RPMI7951 (cell line): ENCODE data around the gene CHD1. TPM values are rescaled to one million over a fixed set of nuclear protein-coding genes. Genes with fewer than 3 reads are reported as not detected.
A peak's percentile ranks its signal among the peaks of the same experiment; 100 is the strongest.
"Not testable (repeated sequence)": the region's sequence is repeated elsewhere in the genome, so short reads cannot be mapped to it uniquely, and the experiment has no call there.

ENCODE experiments used
- DNase-seq: peaks from one replicate; pipeline ENCODE4 v3.0.0-alpha.2; 2012; ENCODE audit warnings: low read depth
- total RNA-seq: library from RNA; depleted of rRNA; stranded (reverse); fragments of >200 nt; shearing (Covaris generic); gene quantifications from 2 replicates; pipeline ENCODE4 v1.2.3, GENCODE V29; 2014; rRNA removed

CHD1 gene
- total RNA-seq: 23.9 and 24.4 TPM in 2 replicates

DNA sequence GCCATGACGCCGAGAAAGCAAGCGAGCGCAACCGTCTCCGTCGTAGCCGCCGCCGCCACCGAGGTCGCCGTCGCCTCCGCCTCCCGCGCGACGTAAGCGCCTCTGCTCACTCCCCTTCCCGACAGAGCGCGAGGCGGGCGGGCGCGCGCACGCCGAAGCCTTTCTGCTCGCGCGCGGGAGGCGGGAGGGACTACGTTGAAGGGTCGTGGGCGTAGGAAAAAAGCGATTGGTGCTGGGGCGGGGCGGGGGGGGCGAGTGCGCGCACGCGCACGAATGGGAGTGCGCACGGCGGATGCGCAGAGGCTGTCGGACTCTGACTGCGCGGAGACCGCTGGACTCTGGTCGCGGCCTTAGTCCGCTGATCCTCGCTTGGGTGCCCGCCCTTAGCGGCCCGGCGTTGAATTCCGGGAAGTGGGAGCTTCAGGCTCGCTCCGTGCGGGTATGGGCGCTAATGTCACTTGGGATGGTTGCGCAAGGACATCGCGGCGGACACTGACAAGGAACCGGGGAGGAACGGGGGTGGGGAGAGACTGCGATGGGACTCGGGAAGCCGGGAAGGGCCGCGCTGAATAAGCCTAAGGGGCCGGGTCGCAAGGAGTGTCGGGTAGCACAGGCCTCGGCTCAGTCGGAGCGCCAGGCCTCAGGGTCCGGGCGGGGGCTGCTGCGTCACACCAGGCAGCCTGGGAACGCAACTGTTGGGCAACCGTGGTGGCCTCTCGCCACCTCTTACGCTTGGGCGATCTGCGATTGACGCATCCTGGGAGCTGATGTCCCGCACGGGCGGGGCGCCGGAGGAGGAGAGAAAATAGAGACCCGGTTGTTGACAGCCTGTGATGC is at the start of gene CHD1:
Gene CHD1, minus strand, starts transcription at position 135 of the 837 bp plus-strand sequence. CDS start 2,621 bp downstream, outside the sequence.
- peak; percentile 95 for DNase-seq

- DNase-seq: no peak
Measured at GRCh38 chr5:98978528-98978927, 49.7 kb upstream of the CHD1 start.

DNA sequence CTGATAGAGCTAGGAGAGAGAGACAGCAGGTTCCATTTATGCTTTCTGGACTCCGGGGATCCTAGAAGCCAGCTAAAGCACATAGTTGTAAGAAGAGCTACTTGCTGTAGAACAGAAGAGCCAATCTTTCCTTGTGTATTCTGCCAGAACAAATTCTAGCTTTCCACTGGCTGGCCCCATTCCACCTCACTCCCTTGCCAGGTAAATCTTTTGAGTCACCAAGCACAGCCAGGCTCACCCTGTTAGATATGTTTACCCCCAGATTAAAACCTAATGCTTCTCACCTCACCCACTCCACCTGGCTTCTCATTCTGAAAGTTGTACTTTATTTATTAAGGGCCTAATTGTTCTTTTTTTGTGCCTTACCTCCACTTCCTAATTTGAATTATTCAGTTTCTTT is 48.9 kb upstream of the CHD1 start:
- no peak for DNase-seq

GRCh38 chr5:98975682-98976407 is 47.0 kb upstream of the CHD1 start:
- no peak for DNase-seq

GRCh38 chr5:98975223-98975622 is 46.4 kb upstream of the CHD1 start:
- DNase-seq: no peak

GRCh38 chr5:98969400-98969799 is 40.6 kb upstream of the CHD1 start:
- no peak for DNase-seq

DNA sequence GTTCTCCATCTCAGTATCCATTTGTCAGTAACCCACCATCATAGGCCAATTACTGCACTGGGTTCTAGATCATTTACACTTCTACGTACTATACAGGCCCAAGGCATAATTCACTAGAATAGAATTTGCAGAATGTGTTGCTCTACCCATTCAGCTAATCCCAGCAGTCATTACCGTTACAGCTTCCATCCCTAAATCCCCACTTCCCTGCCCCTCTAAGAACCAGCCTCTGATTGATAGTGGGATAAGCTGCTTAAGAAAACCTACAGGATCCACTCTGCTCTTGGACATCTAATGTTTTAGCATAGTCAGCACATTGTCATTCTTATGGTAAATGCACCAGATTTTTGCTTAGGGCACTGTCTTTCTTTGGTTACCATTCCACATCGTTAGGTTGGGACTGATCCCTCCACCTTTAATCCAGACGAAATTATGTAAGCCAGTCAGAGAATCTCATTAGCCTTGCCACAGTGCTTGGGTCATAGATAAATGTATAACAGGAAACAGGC is 39.3 kb upstream of the CHD1 start:
- DNase-seq: no peak

- DNase-seq: no peak
Measured at GRCh38 chr5:98965226-98965625, 36.4 kb upstream of the CHD1 start.

DNA sequence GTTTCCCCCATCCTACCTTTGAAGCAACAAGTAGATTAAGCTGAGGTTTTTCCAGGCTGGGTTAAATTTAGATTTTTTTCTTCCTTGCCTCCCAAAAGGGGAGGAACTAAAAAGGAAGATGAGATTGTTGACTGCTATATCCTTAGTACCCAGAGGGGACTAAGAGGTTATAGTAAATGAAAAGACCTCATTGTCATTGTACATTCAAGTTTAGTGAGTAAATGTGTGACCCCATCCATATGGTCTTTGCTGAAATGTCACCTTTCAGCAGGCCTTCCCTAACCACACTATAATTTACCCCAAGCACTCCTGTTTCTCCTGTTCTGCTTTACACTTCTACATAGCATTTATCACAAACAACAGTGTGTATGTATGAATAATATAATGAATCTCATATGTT is 35.8 kb upstream of the CHD1 start:
- no peak for DNase-seq

GRCh38 chr5:98963019-98963418 is 34.2 kb upstream of the CHD1 start:
- no peak for DNase-seq

- DNase-seq: no peak
Measured at GRCh38 chr5:98962587-98962986, 33.8 kb upstream of the CHD1 start.

- no peak for DNase-seq
Measured at GRCh38 chr5:98961665-98962344, 33.0 kb upstream of the CHD1 start.

DNA sequence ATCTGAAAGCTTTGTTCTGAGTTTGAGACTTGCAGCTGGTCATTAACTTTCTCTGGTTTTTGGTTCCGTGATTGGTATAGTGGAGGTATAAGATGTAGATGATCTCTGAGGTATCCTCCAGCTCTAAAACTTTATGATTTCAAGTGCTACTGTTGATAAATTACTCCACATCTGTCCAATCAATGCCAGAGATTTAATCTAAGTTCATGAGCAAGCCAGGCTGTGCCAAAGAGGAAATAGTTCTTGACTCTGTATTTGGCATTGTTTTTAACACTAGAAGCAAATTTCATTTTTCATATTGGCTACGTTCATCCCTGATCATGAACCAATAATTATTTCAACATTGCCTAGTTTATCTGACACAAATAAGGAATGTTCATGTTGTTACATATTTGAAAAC is 28.5 kb upstream of the CHD1 start:
- no peak for DNase-seq

- not testable (repeated sequence) for DNase-seq
Measured at GRCh38 chr5:98955888-98956287, 27.1 kb upstream of the CHD1 start.

DNA sequence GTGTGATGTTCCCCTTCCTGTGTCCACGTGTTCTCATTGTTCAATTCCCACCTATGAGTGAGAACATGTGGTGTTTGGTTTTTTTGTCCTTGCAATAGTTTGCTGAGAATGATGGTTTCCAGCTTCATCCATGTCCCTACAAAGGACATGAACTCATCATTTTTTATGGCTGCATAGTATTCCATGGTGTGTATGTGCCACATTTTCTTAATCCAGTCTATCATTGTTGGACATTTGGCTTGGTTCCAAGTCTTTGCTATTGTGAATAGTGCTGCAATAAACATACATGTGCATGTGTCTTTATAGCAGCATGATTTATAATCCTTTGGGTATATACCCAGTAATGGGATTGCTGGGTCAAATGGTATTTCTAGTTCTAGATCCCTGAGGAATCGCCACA is 26.7 kb upstream of the CHD1 start:
- DNase-seq: not testable (repeated sequence)

DNA sequence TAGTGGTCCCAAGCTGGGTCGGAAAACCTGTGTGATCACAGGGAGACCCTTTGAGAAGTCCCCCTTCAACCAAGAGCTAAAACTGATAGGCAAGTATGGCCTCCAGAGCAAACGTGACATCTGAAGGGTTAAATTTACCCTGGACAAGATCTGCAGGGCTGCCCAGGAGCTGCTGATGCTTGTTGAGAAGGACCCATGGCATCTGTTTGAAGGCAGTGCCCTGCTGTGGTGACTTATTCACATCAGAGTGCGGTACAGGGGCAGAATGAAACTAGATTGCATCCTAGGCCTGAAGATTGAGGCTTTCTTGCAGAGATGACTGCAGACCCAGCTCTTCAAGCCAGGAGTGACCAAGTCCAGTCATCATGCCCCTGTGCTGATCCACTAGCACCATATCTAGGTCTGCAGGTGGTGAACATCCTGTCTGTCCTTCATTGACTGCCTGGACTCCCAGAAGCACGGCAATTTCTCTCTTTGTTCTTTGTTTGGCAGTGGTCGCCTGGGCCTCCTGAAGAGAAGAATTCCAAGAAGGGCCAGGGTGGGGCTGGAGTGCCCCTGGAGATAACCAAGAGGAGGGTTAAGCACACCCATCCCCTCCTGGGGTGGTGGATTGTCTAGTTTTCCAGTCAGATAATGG is 25.7 kb upstream of the CHD1 start:
- no peak for DNase-seq

DNA sequence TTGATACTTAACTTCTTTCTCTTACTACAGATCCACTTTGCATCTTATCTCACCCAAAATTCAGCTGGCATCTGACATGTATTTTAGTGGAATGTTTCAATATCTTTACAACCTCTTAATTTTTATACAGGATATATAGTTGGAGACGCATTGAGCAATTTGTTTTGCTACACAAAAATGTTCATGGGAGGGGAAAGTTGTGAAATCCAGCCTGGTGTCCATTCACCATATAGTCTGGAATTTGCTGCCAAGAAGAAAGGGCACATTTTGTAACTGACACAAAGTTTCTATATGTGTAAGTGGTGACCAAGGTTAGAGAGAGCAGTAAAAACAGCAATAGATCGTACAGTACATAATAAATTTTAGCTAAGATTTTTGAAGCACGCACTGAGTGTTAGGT is 14.0 kb upstream of the CHD1 start:
- DNase-seq: no peak

DNA sequence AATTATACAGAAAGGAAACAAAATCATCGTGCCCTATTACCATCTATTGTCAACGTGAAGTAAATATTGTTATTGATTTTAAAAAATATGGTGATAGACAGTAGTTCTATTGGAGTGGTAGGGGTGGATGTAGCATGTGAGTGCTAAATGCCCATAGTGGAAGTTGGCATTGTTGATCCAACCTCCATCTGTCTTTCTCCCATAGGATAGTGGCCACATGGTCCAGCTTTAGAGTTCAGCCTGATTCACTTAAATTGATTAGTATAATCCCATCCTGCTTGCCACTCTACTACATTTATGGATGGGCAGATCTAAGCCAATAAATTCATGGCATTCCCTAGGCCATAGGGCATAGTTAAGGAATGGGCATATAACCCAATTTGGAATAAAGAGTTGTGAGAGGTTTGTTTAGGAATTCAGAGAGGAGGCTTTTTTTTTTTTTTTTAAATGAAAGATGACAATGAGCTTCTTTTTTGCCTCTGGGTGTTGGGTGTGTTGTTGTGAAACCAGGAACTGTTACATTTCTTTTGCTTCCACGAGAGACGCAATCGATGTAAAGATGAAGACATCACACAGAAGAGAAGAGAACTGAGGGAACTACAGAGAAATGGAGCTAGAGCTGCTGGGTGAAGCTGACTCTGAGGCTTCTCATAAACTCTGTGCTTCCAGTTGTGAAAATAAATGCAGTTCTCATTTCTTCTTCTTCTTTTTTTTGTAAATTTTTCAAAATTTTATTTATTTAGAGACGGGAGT is 12.5 kb upstream of the CHD1 start:
- DNase-seq: no peak

GRCh38 chr5:98940581-98940980 is 11.8 kb upstream of the CHD1 start:
- peak; percentile 39 for DNase-seq

DNA sequence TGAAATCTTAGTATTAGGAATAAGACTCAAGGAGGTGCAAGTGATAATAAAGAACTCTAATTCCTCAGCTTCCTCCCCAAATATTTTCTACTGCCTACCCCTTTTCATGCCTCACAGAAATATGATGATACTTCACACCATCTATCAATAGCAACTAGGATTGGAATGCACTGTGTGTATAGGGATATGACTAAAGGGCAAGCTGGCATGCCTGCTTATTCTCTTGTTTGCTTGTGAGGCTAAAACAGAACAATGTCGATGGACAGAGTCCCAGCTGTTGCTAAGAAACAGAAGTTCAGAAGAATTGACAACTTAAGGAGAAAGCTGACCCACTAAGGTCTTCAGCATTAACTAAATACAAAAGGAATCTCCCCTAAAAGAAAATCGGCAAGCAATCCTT is 9.7 kb upstream of the CHD1 start:
- no peak for DNase-seq
